ENCODE results near the gene CCDC174.

The CCDC174 gene

GRCh38 chr3:14624498-14624897, 27.1 kb upstream of the CCDC174 start:
- Histone ChIP-seq H3K27me3 (ENCODE audit: insufficient read depth, low read length) (peaks cover 20% of the 10 kb centered on the region; the same call in 1 of the 2 replicates), H2AFZ (ENCODE audit: low read length) (no peak overlapping the region), H3F3A (ENCODE audit: insufficient read depth, low read length) (no peaks in the 10 kb centered on the region), H3K9me3 (ENCODE audit: low read length) (no peaks in the 10 kb centered on the region), H3K27ac (ENCODE audit: low read depth, low read length, poor library complexity, severe bottlenecking) (no peak overlapping the region), H3K4me1 (ENCODE audit: insufficient read depth, low read length, severe bottlenecking) (no peaks in the 10 kb centered on the region), H3K4me2 (ENCODE audit: low read length) (no peak overlapping the region), H3K9me2 (ENCODE audit: low read depth, low read length) (no peaks in the 10 kb centered on the region), H3K36me3 (ENCODE audit: insufficient read depth, low read length) (no peaks in the 10 kb centered on the region; the same call in 1 of the 2 replicates), H3K79me2 (ENCODE audit: insufficient read depth, low read length) (no peaks in the 10 kb centered on the region), H4K20me1 (ENCODE audit: insufficient read depth, low read length) (no peaks in the 10 kb centered on the region), H3K9ac (ENCODE audit: low read length) (no peak overlapping the region), H3K4me3 (ENCODE audit: low read depth, low read length, poor library complexity, severe bottlenecking) (no peak overlapping the region)
- TF ChIP-seq EZH2 (IDR thresholded peaks at IDR 0.05; ENCODE audit: borderline replicate concordance, low read length) = no peak
- TF ChIP-seq, protein P1, sequence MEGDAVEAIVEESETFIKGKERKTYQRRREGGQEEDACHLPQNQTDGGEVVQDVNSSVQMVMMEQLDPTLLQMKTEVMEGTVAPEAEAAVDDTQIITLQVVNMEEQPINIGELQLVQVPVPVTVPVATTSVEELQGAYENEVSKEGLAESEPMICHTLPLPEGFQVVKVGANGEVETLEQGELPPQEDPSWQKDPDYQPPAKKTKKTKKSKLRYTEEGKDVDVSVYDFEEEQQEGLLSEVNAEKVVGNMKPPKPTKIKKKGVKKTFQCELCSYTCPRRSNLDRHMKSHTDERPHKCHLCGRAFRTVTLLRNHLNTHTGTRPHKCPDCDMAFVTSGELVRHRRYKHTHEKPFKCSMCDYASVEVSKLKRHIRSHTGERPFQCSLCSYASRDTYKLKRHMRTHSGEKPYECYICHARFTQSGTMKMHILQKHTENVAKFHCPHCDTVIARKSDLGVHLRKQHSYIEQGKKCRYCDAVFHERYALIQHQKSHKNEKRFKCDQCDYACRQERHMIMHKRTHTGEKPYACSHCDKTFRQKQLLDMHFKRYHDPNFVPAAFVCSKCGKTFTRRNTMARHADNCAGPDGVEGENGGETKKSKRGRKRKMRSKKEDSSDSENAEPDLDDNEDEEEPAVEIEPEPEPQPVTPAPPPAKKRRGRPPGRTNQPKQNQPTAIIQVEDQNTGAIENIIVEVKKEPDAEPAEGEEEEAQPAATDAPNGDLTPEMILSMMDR (IDR thresholded peaks at IDR 0.05; ENCODE audit: low read length) = no peak

- H3K4me3 ChIP-seq (ENCODE audit: low read depth, low read length, poor library complexity, severe bottlenecking) = no peak overlapping the region
- H3K79me2 ChIP-seq (ENCODE audit: insufficient read depth, low read length) = no peaks in the 10 kb centered on the region
- H3K27ac ChIP-seq (ENCODE audit: low read depth, low read length, poor library complexity, severe bottlenecking) = no peak overlapping the region
- H3K36me3 ChIP-seq (ENCODE audit: insufficient read depth, low read length) = no peaks in the 10 kb centered on the region; the same call in 1 of the 2 replicates
- no peaks in the 10 kb centered on the region for H3F3A ChIP-seq (ENCODE audit: insufficient read depth, low read length)
- H2AFZ ChIP-seq (ENCODE audit: low read length) = no peak overlapping the region
- no peaks in the 10 kb centered on the region for H3K4me1 ChIP-seq (ENCODE audit: insufficient read depth, low read length, severe bottlenecking)
- no peaks in the 10 kb centered on the region for H3K9me2 ChIP-seq (ENCODE audit: low read depth, low read length)
- H3K4me2 ChIP-seq (ENCODE audit: low read length) = no peak overlapping the region
- no peaks in the 10 kb centered on the region for H3K9me3 ChIP-seq (ENCODE audit: low read length)
- TF ChIP-seq EZH2 (IDR thresholded peaks at IDR 0.05; ENCODE audit: borderline replicate concordance, low read length) = no peak
- TF ChIP-seq, protein P1 (IDR thresholded peaks at IDR 0.05; ENCODE audit: low read length) = no peak
- H3K9ac ChIP-seq (ENCODE audit: low read length) = no peak overlapping the region
- peaks cover 20% of the 10 kb centered on the region; the same call in 1 of the 2 replicates for H3K27me3 ChIP-seq (ENCODE audit: insufficient read depth, low read length)
- H4K20me1 ChIP-seq (ENCODE audit: insufficient read depth, low read length) = no peaks in the 10 kb centered on the region
Measured at GRCh38 chr3:14625443-14625842, 26.1 kb upstream of the CCDC174 start.

DNA sequence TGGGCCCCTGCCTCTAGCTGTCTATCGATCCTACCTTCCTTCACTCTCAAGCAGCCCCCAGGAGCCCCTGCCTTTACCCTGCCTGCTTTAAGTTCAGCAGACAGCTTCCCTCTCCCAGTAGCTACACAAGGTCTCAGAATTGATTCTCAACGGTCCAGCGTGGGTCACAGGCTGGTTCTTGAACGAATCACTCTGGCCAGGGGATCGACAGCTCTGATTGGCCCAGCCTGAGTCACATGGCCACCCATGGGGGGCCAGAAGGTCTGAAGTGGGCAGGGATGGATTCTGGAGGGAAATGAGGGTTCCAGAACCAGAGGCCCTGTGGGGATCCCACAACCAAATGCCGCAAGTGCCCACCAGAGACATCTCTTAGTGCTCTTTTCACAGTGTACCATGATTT, 23.7 kb upstream of the CCDC174 start:
- no peaks in the 10 kb centered on the region; the same call in 1 of the 2 replicates for H3K36me3 ChIP-seq (ENCODE audit: insufficient read depth, low read length)
- no peak overlapping the region for H2AFZ ChIP-seq (ENCODE audit: low read length)
- H3K4me2 ChIP-seq (ENCODE audit: low read length) = no peak overlapping the region
- H3K27ac ChIP-seq (ENCODE audit: low read depth, low read length, poor library complexity, severe bottlenecking) = no peak overlapping the region
- no peaks in the 10 kb centered on the region for H3K9me2 ChIP-seq (ENCODE audit: low read depth, low read length)
- TF ChIP-seq, protein P1 (IDR thresholded peaks at IDR 0.05; ENCODE audit: low read length) = no peak
- TF ChIP-seq EZH2 (IDR thresholded peaks at IDR 0.05; ENCODE audit: borderline replicate concordance, low read length) = no peak
- H3K4me3 ChIP-seq (ENCODE audit: low read depth, low read length, poor library complexity, severe bottlenecking) = no peak overlapping the region
- H3K27me3 ChIP-seq (ENCODE audit: insufficient read depth, low read length) = peaks cover 15% of the 10 kb centered on the region; the same call in 1 of the 2 replicates
- H4K20me1 ChIP-seq (ENCODE audit: insufficient read depth, low read length) = no peaks in the 10 kb centered on the region
- H3K9ac ChIP-seq (ENCODE audit: low read length) = no peak overlapping the region
- H3K79me2 ChIP-seq (ENCODE audit: insufficient read depth, low read length) = no peaks in the 10 kb centered on the region
- no peaks in the 10 kb centered on the region for H3K4me1 ChIP-seq (ENCODE audit: insufficient read depth, low read length, severe bottlenecking)
- no peaks in the 10 kb centered on the region for H3K9me3 ChIP-seq (ENCODE audit: low read length)
- no peaks in the 10 kb centered on the region for H3F3A ChIP-seq (ENCODE audit: insufficient read depth, low read length)
